ENCODE results near the gene LAMB3.
A peak's percentile ranks its signal among the peaks of the same experiment; 100 is the strongest.

Gene LAMB3

GRCh38 chr1:209630383-209631225 lies 21.6 kb downstream of the LAMB3 start:
- DNase-seq: no peak

- DNase-seq: no peak
Observed at GRCh38 chr1:209629621-209630382, 22.4 kb downstream of the LAMB3 start.

- no peak for DNase-seq
Observed at GRCh38 chr1:209628618-209629299, 23.5 kb downstream of the LAMB3 start.

DNA sequence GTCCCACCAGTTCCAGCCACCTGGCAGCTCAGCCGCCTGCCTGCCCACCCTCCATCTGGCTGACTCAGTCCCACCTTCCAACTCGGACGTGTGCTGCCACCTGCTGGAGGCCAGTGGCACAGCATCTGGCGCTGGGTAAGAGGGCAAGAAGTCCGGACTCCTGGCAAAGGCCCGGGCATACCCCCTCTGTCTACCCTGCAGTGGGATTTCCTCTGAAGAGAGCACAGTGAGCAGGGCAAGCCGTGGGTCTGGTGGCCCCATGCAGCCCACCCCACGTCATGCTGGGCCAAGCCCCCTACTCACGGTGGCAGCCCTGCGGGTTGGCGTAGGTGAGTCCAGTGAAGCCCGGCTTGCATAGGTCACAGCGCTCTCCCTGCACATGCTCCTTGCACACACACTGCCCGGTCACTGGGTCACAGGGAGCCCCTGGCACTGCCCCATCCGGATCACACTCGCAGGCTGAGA lies 24.5 kb downstream of the LAMB3 start:
- peak; percentile 86 for DNase-seq

DNA sequence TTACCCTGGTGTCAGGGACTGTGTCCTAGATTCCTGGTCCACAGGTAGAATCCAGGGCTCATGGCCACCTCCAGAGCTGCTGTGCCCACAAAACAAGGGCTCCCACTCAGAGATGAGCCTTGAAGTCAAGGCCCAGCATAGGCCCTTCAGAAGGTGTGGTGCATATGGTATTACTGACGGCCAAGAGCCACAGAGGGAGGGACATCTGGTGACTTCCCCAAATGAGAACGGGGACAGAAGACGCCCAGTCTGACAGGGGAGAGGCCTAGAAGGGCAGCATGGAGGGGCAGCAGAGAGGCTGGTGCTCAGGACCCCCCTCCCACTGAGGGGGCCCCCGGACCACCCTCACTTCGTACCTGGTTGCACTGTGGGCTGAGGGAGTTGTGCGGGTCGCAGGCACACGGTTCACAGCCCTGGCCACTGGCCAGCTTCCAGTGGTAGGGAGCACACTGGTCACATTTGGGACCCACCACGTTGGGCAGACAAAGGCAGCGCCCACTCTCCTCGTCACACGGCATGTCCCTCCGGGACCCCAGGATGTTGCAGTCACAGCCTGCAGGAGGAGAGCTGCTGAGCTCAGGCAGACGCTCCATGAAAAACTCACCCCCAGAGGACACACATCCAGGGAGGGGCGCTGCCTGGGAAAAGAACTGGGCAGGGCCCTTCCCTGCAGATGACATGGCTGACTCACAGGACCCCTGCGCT lies 25.0 kb downstream of the LAMB3 start:
- no peak for DNase-seq

GRCh38 chr1:209626346-209627026 lies 25.7 kb downstream of the LAMB3 start:
- no peak for DNase-seq

DNA sequence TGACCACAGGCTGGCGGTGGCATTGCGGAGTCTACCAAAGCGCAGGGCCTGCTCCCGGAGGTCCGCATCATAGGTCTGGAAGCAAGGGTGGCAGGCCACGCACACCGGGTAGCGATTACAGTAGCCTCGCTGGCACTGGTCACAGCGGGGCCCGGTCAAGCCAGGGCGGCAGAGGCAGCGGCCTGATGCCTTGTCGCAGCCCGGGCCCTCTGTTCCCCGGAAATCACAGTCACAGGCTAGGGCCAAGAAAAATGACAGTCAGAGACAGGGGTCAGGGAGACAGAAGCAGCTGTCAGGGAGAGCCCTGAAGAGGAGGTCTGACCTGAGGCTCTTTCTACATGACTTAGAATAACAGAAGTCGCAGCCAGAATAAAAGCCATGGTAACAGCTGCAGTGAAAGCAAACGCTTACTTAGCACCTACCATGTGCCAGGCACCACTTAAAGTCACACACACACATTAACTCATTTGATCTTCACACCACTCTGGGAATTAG lies 26.4 kb downstream of the LAMB3 start:
- no peak for DNase-seq

GRCh38 chr1:209624558-209625549 lies 27.4 kb downstream of the LAMB3 start:
- DNase-seq: no peak

GRCh38 chr1:209622841-209623829 lies 29.1 kb downstream of the LAMB3 start:
- no peak for DNase-seq

GRCh38 chr1:209621741-209622655 lies 30.2 kb downstream of the LAMB3 start:
- no peak for DNase-seq

GRCh38 chr1:209621286-209621685 lies 30.9 kb downstream of the LAMB3 start:
- DNase-seq: no peak

DNA sequence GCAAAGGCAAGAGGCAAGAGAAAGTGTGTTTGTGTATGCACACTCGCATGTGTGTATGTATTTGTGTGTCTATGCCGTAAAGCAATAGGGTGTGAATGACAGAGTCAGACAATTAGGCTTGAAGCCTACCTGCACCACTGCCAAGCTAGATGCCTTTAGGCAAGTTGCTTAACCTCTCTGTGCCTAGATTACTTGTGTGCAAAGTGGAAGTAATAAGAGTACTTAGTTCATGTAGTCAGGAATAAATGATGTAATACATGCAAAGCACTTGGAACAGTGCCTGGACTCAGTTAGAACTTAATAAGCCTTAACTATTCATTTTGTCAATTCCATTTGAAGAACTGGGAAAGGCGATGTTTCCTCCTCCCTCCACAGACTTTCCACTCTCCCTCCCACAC lies 31.7 kb downstream of the LAMB3 start:
- no peak for DNase-seq

DNA sequence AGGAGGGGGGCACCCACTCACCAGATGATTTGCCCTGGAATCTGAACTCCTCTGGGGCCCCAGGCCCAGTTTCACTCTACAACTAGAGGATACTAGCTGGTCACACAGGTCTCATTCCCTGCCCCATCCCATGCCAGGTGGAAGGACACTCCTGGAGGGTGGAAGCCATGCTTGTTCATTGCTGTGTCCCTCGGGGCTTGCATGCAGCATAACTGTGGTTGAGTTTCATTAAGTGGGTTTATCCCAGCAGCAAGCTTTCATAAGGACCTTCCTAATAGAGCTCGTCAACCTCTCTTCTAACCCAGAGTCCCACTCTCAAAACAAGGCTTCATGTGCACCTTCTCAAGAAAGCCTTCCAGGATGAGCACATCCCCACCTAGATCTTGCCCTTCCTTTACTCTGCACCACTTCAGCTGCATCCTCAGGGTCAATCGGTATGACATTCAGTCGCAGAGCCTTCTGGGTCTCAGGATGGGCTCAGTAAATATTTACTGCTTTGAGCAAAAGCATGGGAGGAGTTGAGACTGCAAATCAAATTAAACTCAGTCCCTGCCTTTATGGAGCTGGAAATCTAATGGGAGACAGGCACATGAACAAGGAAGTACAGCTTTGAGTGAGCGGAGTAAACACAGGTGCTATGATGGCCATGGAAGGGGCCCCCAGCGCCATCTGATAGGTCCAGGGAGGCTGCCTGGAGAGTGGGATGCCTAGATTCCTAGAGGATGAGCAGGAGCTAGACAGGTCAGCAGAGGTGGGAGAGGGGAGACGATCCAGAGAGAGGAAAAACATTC lies 32.3 kb downstream of the LAMB3 start:
- no peak for DNase-seq

DNA sequence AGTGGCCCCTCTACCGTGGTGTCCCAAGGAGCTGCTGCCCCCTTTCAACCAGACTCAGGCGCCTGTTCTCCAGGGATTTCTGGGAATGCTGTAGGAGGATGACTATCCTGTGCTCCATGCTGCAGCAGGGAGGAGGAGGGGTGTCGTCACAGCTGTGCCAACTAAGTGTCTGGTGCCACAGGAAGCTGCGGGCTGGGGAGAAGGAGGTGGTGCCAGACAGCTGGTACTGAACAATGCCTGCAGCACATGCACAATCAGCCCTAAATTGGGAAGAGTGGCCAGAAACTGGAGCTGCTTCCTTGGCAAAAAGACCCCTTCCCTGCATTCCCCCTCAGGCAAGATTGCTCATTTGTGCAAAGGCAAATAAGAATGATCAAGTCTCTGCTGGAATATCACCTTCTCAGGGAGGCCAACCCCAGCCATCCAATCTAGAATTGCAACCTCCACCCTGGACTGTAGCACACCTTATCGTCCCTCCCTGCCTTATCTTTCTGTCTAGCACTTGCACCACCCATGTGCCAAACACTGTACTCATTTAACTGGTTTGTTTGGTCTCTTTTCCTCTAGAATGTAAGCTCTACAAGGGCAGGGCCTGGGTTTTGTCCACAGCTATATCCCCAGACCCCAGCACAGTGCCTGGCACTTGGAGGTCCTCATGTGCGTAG lies 33.3 kb downstream of the LAMB3 start:
- DNase-seq: no peak

GRCh38 chr1:209618291-209618690 lies 33.9 kb downstream of the LAMB3 start:
- no peak for DNase-seq

GRCh38 chr1:209617755-209618154 lies 34.5 kb downstream of the LAMB3 start:
- no peak for DNase-seq

All from NCI-H2171 treated with DMSO at 0.1 percent for 48 hours (cell line).